T-cell (primary cell): ENCODE results near the gene IFIH1. TPM values are rescaled to one million over a fixed set of nuclear protein-coding genes. Genes with fewer than 3 reads are reported as not detected.

Experiments used
- ATAC-seq, 4 experiments: fragments of 200-7000 bp in 3 of 4; fragments of 150-1000 bp in 1 of 4; cut with Tn5 transposase; replicated peaks in 1 of 4; 1 replicate in 3 of 4; 2 replicates in 1 of 4; pipeline ENCODE4 v1.10.0; 2021; ENCODE audit warnings: moderate library complexity in 3 of 4, mild to moderate bottlenecking in 2 of 4, moderate number of reproducible peaks in 1 of 4
- CTCF ChIA-PET, 2 donors: fragments of 300-600 bp; sonication (Branson Sonifier 250); formaldehyde crosslinking; loops; one replicate each; lab custom pipeline; 2022; ENCODE audit warnings: antibody characterized with exemption in 2 of 2; lab: Charles Lee
- POLR2A ChIA-PET, 2 donors: fragments of 300-600 bp; sonication (Branson Sonifier 250); formaldehyde crosslinking; loops; one replicate each; lab custom pipeline; 2022; ENCODE audit warnings: antibody characterized with exemption in 2 of 2; lab: Charles Lee
- DNase-seq, 35 experiments: peaks; one replicate each; pipeline versions ENCODE4 v3.0.0 to v3.0.0-alpha.2; 2013 to 2023
- H3K27ac ChIP-seq: one replicate; pipeline ENCODE4 v1.5.1; 2013; ENCODE audit warnings: low read length
- H3K27me3 ChIP-seq, 2 experiments: replicated peaks in 1 of 2; 1 replicate in 1 of 2; 2 replicates in 1 of 2; pipeline versions ENCODE4 v1.6.1 to v1.7.0; 2013; ENCODE audit warnings: low read length in 1 of 2, mixed read lengths in 1 of 2; ENCODE audit not compliant: control insufficient read depth in 2 of 2, insufficient read depth in 2 of 2; ENCODE audit errors: extremely low read depth in 1 of 2
- H3K36me3 ChIP-seq, 2 donors: 1 replicate in 1 of 2; 2 replicates in 1 of 2; pipeline versions ENCODE4 v1.6.1 to v1.7.0; 2013; ENCODE audit warnings: low read length in 1 of 2; ENCODE audit not compliant: control insufficient read depth in 2 of 2, insufficient read depth in 1 of 2; ENCODE audit errors: extremely low read depth in 1 of 2
- H3K4me1 ChIP-seq, 2 experiments: 1 replicate in 1 of 2; 2 replicates in 1 of 2; pipeline versions ENCODE4 v1.6.1 to v1.7.0; 2013; ENCODE audit warnings: low read length in 2 of 2, mixed read lengths in 1 of 2; ENCODE audit not compliant: insufficient read depth in 2 of 2, control insufficient read depth in 1 of 2; ENCODE audit errors: extremely low read depth in 1 of 2
- H3K4me3 ChIP-seq, 2 donors: 1 replicate in 1 of 2; 2 replicates in 1 of 2; pipeline versions ENCODE4 v1.5.1 to v1.7.0; 2013; ENCODE audit warnings: mild to moderate bottlenecking in 2 of 2, low read length in 1 of 2, moderate library complexity in 1 of 2; ENCODE audit not compliant: control insufficient read depth in 1 of 2; ENCODE audit errors: extremely low read depth in 1 of 2
- H3K9me3 ChIP-seq: 2 replicates; pipeline ENCODE4 v1.7.0; 2013
- H3K27ac Mint-ChIP-seq, 2 donors: one replicate each; pipeline ENCODE4 v1.8.0; 2020 to 2021; ENCODE audit warnings: mild to moderate bottlenecking in 2 of 2, mixed read lengths in 2 of 2
- H3K27me3 Mint-ChIP-seq, 2 donors: one replicate each; pipeline ENCODE4 v1.8.0; 2021 to 2022; ENCODE audit warnings: mixed read lengths in 2 of 2
- H3K36me3 Mint-ChIP-seq: one replicate; pipeline ENCODE4 v1.8.0; 2021; ENCODE audit warnings: mixed read lengths
- H3K4me1 Mint-ChIP-seq, 3 donors: one replicate each; pipeline ENCODE4 v1.8.0; 2020 to 2022; ENCODE audit warnings: mixed read lengths in 3 of 3, mild to moderate bottlenecking in 1 of 3
- H3K4me3 Mint-ChIP-seq, 3 donors: one replicate each; pipeline ENCODE4 v1.8.0; 2020 to 2022; ENCODE audit warnings: mild to moderate bottlenecking in 3 of 3, mixed read lengths in 3 of 3, moderate library complexity in 3 of 3
- H3K9me3 Mint-ChIP-seq, 3 donors: one replicate each; pipeline ENCODE4 v1.8.0; 2020 to 2022; ENCODE audit warnings: mixed read lengths in 3 of 3
- WGBS: methylation state at CpG from one replicate; pipeline ENCODE4 v1.1.5; 2013; ENCODE audit warnings: missing lambda C conversion rate; ENCODE audit not compliant: insufficient coverage; 5-methylcytosine and 5-hydroxymethylcytosine counted together
- total RNA-seq, 35 experiments: library from RNA in 6 of 35; stranded (reverse) in 6 of 35; fragments of 120-200 nt in 1 of 35; gene quantifications; one replicate each; pipeline versions ENCODE4 v1.2.1 to v1.2.4 and lab custom pipeline; 2013 to 2026

IFIH1 gene
- total RNA-seq, 5 donors from 2014 or later (not counting 1 experiment from before 2014, with no cell fraction given) = 25.1 to 34.1 (median 29.2) TPM

GRCh38 chr2:162254236-162254871, 64.1 kb downstream of the IFIH1 start:
- H3K36me3 Mint-ChIP-seq = no peaks in the 10 kb centered on the region
- H3K4me1 Mint-ChIP-seq = no peaks in the 10 kb centered on the region
- no peaks in the 10 kb centered on the region for H3K9me3 ChIP-seq
- peaks cover 1 to 4% of the 10 kb centered on the region in 2 donors for H3K27me3 Mint-ChIP-seq
- H3K4me3 ChIP-seq = no peak overlapping the region
- H3K4me1 ChIP-seq = no peaks in the 10 kb centered on the region
- H3K27ac Mint-ChIP-seq = no peak overlapping the region
- no CpG with 5 or more reads among the region's 2 CpGs for WGBS
- ChIA-PET POLR2A (no interaction called here), CTCF (interaction anchor here in 1 of 2 donors (0.7 kb wide), 1 partner anchor 22 kb away, joined by 3 read pairs; no protein-coding TSS in a partner anchor)
- no peak for ATAC-seq
- no peak for DNase-seq
- H3K36me3 ChIP-seq = no peaks in the 10 kb centered on the region
- no peaks in the 10 kb centered on the region for H3K27me3 ChIP-seq
- H3K27ac ChIP-seq = no peak overlapping the region
- no peak overlapping the region for H3K4me3 Mint-ChIP-seq
- no peaks in the 10 kb centered on the region for H3K9me3 Mint-ChIP-seq

GRCh38 chr2:162253435-162253834, 65.0 kb downstream of the IFIH1 start:
- ATAC-seq = no peak
- POLR2A ChIA-PET = interaction anchor here in 1 of 2 donors (0.7 kb wide), 1 partner anchor 49 kb away, joined by 3 read pairs; no protein-coding TSS in a partner anchor
- Mint-ChIP-seq H3K9me3 (no peaks in the 10 kb centered on the region), H3K27me3 (peaks cover under 1 to 1% of the 10 kb centered on the region in 2 donors), H3K36me3 (no peaks in the 10 kb centered on the region), H3K27ac (no peak overlapping the region), H3K4me3 (no peak overlapping the region), H3K4me1 (no peaks in the 10 kb centered on the region)
- Histone ChIP-seq H3K4me3 (no peak overlapping the region), H3K9me3 (no peaks in the 10 kb centered on the region), H3K27ac (no peak overlapping the region), H3K36me3 (no peaks in the 10 kb centered on the region), H3K4me1 (no peaks in the 10 kb centered on the region), H3K27me3 (no peaks in the 10 kb centered on the region)
- CTCF ChIA-PET = interaction anchor here in 1 of 2 donors (1.0 kb wide), 1 partner anchor 14 kb away, joined by 3 read pairs; no protein-coding TSS in a partner anchor
- WGBS = no CpG with 5 or more reads among the region's 3 CpGs
- DNase-seq = no peak

GRCh38 chr2:162252153-162252552, 66.3 kb downstream of the IFIH1 start:
- Mint-ChIP-seq H3K36me3 (no peaks in the 10 kb centered on the region), H3K9me3 (no peaks in the 10 kb centered on the region), H3K4me3 (no peak overlapping the region), H3K27me3 (peaks cover 0 to 8% of the 10 kb centered on the region in 2 donors), H3K4me1 (no peaks in the 10 kb centered on the region), H3K27ac (no peak overlapping the region)
- POLR2A ChIA-PET = no interaction called here
- no peaks in the 10 kb centered on the region for H3K27me3 ChIP-seq
- no CpG with 5 or more reads among the region's 2 CpGs for WGBS
- H3K27ac ChIP-seq = no peak overlapping the region
- ATAC-seq (no peak), DNase-seq (no peak)
- CTCF ChIA-PET = interaction anchor here in 1 of 2 donors (0.5 kb wide), 1 partner anchor 1200 kb away, joined by 3 read pairs; no protein-coding TSS in a partner anchor
- H3K36me3 ChIP-seq = no peaks in the 10 kb centered on the region
- H3K9me3 ChIP-seq = no peaks in the 10 kb centered on the region
- H3K4me3 ChIP-seq = no peak overlapping the region
- H3K4me1 ChIP-seq = no peaks in the 10 kb centered on the region

- POLR2A ChIA-PET = no interaction called here
- Mint-ChIP-seq H3K4me3 (no peak overlapping the region), H3K27ac (no peak overlapping the region), H3K36me3 (no peaks in the 10 kb centered on the region), H3K9me3 (no peaks in the 10 kb centered on the region), H3K27me3 (peaks cover 9 to 15% of the 10 kb centered on the region in 2 donors), H3K4me1 (no peaks in the 10 kb centered on the region)
- no peaks in the 10 kb centered on the region for H3K9me3 ChIP-seq
- no peaks in the 10 kb centered on the region for H3K4me1 ChIP-seq
- H3K4me3 ChIP-seq = no peak overlapping the region
- no peaks in the 10 kb centered on the region for H3K36me3 ChIP-seq
- peaks cover 0 to under 1% of the 10 kb centered on the region in 2 experiments for H3K27me3 ChIP-seq
- DNase-seq = no peak
- H3K27ac ChIP-seq = no peak overlapping the region
- no peak for ATAC-seq
- CTCF ChIA-PET = no interaction called here
Observed at GRCh38 chr2:162245781-162246180, 72.7 kb downstream of the IFIH1 start.

- Histone ChIP-seq H3K27me3 (peaks cover 0 to 2% of the 10 kb centered on the region in 2 experiments), H3K36me3 (no peaks in the 10 kb centered on the region), H3K4me3 (no peak overlapping the region), H3K4me1 (no peaks in the 10 kb centered on the region), H3K9me3 (no peaks in the 10 kb centered on the region), H3K27ac (no peak overlapping the region)
- Mint-ChIP-seq H3K27me3 (peaks cover 15 to 21% of the 10 kb centered on the region in 2 donors), H3K27ac (no peak overlapping the region), H3K36me3 (no peaks in the 10 kb centered on the region), H3K4me3 (no peak overlapping the region), H3K9me3 (no peaks in the 10 kb centered on the region), H3K4me1 (no peaks in the 10 kb centered on the region)
- POLR2A ChIA-PET = interaction anchor here in 1 of 2 donors (0.6 kb wide), 1 partner anchor 123 kb away, joined by 7 read pairs; no protein-coding TSS in a partner anchor
- no peak for DNase-seq
- ATAC-seq = no peak
- WGBS = no CpG with 5 or more reads among the region's 1 CpG
- CTCF ChIA-PET = no interaction called here
Observed at GRCh38 chr2:162245061-162245460, 73.4 kb downstream of the IFIH1 start.

GRCh38 chr2:162244541-162245031, 73.9 kb downstream of the IFIH1 start:
- H3K27ac ChIP-seq = no peak overlapping the region
- ChIA-PET CTCF (no interaction called here), POLR2A (no interaction called here)
- Mint-ChIP-seq H3K27ac (no peak overlapping the region), H3K36me3 (no peaks in the 10 kb centered on the region), H3K9me3 (no peaks in the 10 kb centered on the region), H3K27me3 (peaks cover 18 to 21% of the 10 kb centered on the region in 2 donors), H3K4me3 (no peak overlapping the region), H3K4me1 (no peaks in the 10 kb centered on the region)
- H3K9me3 ChIP-seq = no peaks in the 10 kb centered on the region
- no peaks in the 10 kb centered on the region for H3K36me3 ChIP-seq
- DNase-seq (no peak), ATAC-seq (no peak)
- H3K4me1 ChIP-seq = no peaks in the 10 kb centered on the region
- no peak overlapping the region for H3K4me3 ChIP-seq
- WGBS = no CpG with 5 or more reads among the region's 2 CpGs
- peaks cover 0 to 2% of the 10 kb centered on the region in 2 experiments for H3K27me3 ChIP-seq
